ENCODE results near the gene POLR1A. TPM values are rescaled to one million over a fixed set of nuclear protein-coding genes. Genes with fewer than 3 reads are reported as not detected.

POLR1A gene
- polyA plus RNA-seq, 5 donors: 13.9 to 24.8 (median 18.1) TPM

- DNase-seq: no peak
Measured at GRCh38 chr2:86097913-86098312, 7.8 kb downstream of the POLR1A start.

- no peak for DNase-seq
Measured at GRCh38 chr2:86097114-86097896, 8.4 kb downstream of the POLR1A start.

GRCh38 chr2:86094229-86094628, 11.5 kb downstream of the POLR1A start:
- DNase-seq: no peak

GRCh38 chr2:86087936-86088850, 17.5 kb downstream of the POLR1A start:
- no peak for DNase-seq

- DNase-seq: no peak
Measured at GRCh38 chr2:86082756-86083155, 22.9 kb downstream of the POLR1A start.

- no peak for DNase-seq
Measured at GRCh38 chr2:86081724-86082123, 24.0 kb downstream of the POLR1A start.

- peak in 1 of 2 donors; percentile 27 for DNase-seq
Measured at GRCh38 chr2:86079981-86080911, 25.4 kb downstream of the POLR1A start.

GRCh38 chr2:86078774-86079545, 26.7 kb downstream of the POLR1A start:
- DNase-seq: peak; percentile 24 to 56

GRCh38 chr2:86075886-86076285, 29.8 kb downstream of the POLR1A start:
- peak; percentile 36 to 37 for DNase-seq

GRCh38 chr2:86074811-86075210, 30.9 kb downstream of the POLR1A start:
- no peak for DNase-seq

- DNase-seq: no peak
Measured at GRCh38 chr2:86074256-86074655, 31.4 kb downstream of the POLR1A start.

- no peak for DNase-seq
Measured at GRCh38 chr2:86073225-86073624, 32.5 kb downstream of the POLR1A start.

GRCh38 chr2:86072271-86072858, 33.3 kb downstream of the POLR1A start:
- DNase-seq: no peak

GRCh38 chr2:86070868-86071267, 34.8 kb downstream of the POLR1A start:
- DNase-seq: no peak

- DNase-seq: no peak
Measured at GRCh38 chr2:86069783-86070339, 35.8 kb downstream of the POLR1A start.

- DNase-seq: no peak
Measured at GRCh38 chr2:86069091-86069685, 36.5 kb downstream of the POLR1A start.

GRCh38 chr2:86068648-86069047, 37.0 kb downstream of the POLR1A start:
- DNase-seq: no peak

GRCh38 chr2:86068136-86068588, 37.5 kb downstream of the POLR1A start:
- no peak for DNase-seq

- no peak for DNase-seq
Measured at GRCh38 chr2:86066915-86067314, 38.8 kb downstream of the POLR1A start.

Data from right lung (tissue), 5 donors.